GM13976 (cell line): ENCODE results near the gene CNGA1.

Experiments used
- DNase-seq: peaks from one replicate; pipeline ENCODE4 v3.0.0; 2012; ENCODE audit warnings: low spot score
- in situ Hi-C: fragments of 300-500 bp; cut with MboI; formaldehyde crosslinking; loops from one replicate; pipeline ENCODE4 v1.12.0; 2022; ENCODE audit warnings: low sequenced_read_pairs, mixed read lengths, inconsistent platforms; ENCODE audit not compliant: unreplicated experiment
- TF ChIP-seq, protein P1 (sequence below): IDR thresholded peaks from 2 replicates; pipeline ENCODE4 v1.5.1; 2012; ENCODE audit warnings: borderline replicate concordance, mild to moderate bottlenecking; ENCODE audit not compliant: insufficient read depth; ENCODE audit errors: extremely low read depth, missing control alignments, control extremely low read depth

CNGA1 gene

DNA sequence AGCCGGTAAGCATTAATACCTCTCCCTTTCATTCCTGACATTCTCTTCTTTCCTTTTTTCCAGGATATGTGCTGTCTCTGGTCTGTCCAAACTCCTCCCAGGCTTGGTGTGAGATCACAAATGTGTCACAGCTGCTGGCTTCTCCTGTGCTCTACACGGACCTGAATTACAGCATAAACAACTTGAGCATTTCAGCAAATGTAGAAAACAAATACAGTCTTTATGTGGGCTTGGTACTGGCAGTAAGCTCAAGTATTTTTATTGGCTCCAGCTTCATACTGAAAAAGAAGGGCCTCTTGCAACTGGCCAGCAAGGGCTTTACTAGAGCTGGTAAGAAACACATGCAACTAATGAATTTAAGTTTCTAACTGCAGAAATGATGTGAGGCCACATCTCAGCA is 8.5 kb upstream of the CNGA1 start:
- in situ Hi-C loops = no loop called here
- DNase-seq = no peak
- TF ChIP-seq, protein P1, sequence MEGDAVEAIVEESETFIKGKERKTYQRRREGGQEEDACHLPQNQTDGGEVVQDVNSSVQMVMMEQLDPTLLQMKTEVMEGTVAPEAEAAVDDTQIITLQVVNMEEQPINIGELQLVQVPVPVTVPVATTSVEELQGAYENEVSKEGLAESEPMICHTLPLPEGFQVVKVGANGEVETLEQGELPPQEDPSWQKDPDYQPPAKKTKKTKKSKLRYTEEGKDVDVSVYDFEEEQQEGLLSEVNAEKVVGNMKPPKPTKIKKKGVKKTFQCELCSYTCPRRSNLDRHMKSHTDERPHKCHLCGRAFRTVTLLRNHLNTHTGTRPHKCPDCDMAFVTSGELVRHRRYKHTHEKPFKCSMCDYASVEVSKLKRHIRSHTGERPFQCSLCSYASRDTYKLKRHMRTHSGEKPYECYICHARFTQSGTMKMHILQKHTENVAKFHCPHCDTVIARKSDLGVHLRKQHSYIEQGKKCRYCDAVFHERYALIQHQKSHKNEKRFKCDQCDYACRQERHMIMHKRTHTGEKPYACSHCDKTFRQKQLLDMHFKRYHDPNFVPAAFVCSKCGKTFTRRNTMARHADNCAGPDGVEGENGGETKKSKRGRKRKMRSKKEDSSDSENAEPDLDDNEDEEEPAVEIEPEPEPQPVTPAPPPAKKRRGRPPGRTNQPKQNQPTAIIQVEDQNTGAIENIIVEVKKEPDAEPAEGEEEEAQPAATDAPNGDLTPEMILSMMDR = no peak

DNA sequence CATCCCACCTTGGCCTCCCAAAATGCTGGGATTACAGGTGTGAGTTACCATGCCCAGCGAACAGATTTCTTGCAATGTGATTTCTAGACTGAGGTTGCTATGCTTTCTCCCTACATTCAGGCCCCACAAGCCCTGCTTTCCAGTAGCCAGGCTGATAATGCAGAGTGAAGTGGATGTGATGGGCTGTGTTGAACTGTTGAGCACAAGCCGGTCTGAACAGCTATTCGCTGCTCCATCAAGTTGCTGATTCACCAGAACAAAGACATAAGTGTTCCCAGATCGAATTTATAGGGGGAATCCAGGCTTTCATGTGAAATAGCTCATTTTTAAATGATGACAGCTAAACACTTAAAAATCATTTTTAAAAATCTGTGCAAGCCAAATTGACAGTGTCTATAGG is 8.0 kb upstream of the CNGA1 start:
- in situ Hi-C loops = no loop called here
- TF ChIP-seq, protein P1 = no peak
- DNase-seq = no peak

DNA sequence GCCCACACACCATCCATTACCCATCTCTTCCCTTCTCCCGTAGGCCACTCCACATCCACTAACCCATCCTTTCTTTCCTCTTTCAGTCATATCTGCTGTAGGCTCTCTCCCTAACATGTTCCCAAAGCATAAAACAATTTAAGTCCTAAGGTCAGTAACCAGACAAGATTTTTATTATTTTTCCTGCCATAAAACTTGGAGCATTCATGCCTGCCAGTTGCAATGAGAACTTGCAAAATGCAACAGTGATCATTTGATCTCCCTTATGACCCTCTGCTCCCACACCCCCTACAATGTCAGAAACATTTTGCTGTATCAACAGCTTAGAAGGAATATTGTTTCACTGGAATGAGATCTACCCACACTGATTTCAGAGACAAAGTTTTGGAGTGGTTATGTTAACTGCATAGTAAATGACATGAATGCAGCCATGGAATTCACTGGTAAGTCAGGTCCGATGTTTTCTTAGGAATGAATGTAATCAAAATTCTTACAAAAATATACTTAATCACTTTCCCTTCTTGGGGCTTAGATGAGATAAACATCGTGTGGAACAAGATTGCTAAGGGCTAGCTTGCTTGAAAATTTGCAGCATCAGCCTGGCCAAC is 5.8 kb upstream of the CNGA1 start:
- DNase-seq = no peak
- TF ChIP-seq, protein P1 = no peak
- in situ Hi-C loops = no loop called here

DNA sequence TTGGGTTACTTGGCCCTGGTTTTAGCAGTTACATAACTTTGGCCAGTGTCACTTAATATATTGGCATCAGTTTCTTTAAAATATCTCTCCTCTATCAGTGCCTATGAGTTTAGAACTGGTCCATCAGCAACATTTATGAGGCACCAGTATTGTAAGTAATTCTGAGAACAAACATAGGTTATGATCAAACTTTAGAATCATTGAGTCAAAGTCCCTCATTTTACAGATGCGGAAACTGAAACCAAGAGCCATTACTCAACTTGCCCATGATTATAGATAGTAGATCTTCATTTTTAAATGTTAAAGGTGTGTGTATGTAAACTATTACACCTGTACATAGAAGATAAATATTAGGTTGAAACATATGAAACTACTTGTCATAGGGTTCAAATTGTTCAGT is 4.6 kb upstream of the CNGA1 start:
- in situ Hi-C loops = no loop called here
- TF ChIP-seq, protein P1 = no peak
- DNase-seq = no peak

DNA sequence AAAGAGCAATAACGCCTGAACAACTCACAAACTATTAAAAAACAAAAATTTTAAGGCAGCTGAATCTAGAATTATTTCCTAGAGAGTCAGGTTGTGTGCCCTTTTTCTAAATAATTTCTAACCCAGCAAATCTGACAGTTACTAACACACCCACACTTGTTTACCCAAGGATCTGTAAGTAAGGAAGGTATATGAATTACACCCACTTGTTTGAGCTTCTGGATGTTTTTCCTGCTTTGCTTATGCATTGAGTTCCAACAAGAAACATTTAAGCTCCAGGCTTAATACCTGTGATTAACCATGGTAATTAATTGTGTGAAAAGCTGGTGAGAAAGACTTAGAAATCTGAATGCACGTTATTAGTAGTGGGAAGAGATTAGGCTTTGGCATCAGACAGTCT is 1.6 kb upstream of the CNGA1 start:
- DNase-seq = no peak
- TF ChIP-seq, protein P1 = no peak
- in situ Hi-C loops = no loop called here

DNA sequence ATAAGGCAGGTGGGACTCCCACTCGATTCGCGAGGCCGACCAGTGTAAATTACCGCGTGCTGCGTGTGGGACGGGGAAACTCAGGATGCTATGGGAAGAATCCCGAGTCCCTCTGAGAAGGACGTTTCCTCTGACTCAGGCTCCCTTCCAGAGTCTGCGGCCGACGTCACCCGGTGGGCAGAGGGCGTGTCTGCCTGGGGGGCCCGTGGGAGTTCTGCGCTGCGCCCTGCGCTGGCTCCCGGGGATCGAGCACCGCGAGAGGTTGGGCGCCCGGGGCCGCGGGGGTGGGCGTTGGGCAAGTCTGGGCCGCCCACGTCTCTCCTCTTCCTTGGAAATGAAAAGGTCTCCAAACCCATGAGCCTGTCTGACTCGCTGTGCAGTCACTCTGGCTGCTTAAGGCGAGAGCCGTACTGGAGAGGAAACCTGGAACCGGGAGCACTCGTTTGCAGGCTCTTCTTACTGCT is 659 bp upstream of the CNGA1 start:
- DNase-seq = peak; percentile 56
- in situ Hi-C loops = no loop called here
- TF ChIP-seq, protein P1 = no peak
